ENCODE results near the gene CEP290.

The CEP290 gene

DNA sequence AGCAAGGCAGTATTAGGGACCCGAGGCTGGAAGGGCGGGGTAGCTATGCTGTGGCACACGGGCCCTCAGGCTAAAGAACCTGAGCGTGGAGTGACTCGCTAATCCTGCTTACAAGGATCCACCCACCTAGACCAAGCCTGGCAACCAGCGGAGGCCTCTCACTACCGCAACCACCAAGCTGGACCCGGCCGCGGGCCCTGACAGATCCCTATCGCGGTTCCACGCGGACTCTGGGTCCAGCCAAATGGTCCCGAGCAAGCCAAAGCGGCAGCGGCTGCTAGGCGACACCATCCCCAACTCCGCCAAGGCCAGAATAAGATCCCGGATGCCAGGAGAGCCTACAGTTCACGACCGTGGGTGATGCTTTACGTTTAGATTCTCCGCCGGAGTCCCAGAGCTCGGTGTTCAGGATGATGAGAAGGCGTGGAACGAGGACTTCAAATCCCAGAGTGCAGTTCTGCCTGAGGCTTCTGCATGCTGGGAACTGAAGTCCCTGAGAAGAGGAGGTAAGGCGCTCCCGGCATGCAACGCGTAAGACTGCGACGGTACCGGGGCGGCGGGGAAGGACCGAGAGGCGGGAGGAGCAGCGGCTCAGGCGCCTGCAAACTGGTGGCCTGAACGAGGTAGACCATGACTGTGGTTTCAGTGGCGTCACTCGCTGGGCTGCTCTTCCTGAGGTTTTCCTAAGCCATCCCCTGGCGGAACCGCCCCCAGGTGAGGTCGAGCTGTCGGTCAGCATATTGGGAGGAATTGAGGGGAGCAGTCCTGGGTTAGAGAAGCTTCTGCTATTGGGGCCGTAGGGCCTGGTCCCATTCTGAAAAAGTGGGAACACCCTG lies at the start of gene CEP290, which contains the start of gene TMTC3:
CEP290 (minus strand) TSS at position 315 of the 836 bp plus-strand sequence. CDS start 781 bp downstream, outside the sequence.
TMTC3 (plus strand) TSS at position 534 of the 836 bp plus-strand sequence. CDS start 6,009 bp downstream, outside the sequence.
- DNase-seq = peak; percentile 96

DNA sequence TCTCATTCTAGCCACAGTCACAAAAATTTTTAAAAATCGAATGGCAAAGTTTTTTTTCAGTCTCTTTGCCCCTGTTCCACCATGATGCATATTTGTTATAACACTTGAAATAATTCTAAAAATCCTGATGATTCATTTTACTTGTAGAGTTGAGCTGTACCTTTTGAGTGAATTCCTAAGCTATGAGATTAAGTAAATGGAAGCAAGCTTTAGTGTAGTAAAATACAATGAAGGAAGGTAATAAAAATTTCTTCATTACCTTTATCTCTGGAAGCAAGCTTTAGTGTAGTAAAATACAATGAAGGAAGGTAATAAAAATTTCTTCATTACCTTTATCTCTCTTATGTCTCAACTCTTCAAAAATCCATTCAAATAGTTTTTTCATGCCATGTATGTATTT lies 46.3 kb upstream of the CEP290 start:
- DNase-seq = no peak

DNA sequence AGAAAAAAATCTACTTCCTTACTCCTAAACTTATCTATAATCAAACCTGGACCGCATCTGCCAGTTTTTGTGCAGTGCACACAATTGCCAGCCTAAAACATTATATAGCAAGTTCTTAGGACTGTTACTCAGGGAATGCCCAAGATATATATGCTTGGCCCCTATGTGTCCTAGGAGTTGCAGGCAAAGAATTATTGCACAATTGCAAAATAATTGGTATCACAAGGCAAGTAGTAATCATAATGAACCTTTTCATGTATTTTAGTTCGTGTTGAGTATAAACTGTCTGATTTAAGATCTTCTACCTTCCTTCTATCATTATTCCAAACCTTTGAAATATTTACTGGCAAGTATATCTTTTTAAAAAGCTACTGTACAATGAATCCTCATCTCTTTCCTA lies 45.7 kb upstream of the CEP290 start:
- DNase-seq = no peak

DNA sequence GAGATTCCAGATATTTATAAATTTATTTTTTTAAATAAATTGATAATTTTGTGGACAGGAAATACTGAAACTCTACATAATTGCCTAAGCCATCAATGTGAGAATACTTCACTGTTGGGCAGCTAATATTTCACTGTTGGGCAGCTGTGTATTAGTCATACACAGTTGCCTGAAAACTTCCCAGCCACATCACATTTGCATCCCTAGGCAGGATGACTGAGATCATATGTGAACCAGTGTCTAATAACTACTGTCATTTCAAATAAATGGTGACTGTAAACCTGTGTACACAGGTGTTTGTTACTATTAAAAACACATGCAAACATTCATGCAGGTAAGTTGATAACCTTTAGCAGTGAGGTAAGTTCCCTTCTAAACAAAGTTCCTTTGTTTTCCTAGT lies 44.1 kb upstream of the CEP290 start:
- no peak for DNase-seq

DNA sequence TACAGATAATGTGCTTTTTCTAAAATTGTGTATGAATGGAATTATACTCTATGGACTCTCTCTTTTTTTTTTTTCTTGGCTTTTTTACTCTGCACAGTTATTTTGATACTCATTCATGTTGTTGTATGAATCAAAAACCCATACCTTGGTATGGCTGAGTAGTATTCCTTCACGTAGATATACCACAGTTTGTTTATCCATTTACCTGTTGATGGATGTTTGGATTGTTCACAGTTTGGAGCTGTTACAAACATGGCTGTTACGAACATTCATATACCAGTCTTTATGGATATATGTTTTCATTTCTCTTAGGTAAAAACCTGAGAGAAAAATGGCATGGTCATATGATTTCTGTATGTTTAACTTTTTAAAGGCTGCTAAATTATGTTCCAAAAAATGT lies 43.4 kb upstream of the CEP290 start:
- DNase-seq = no peak

DNA sequence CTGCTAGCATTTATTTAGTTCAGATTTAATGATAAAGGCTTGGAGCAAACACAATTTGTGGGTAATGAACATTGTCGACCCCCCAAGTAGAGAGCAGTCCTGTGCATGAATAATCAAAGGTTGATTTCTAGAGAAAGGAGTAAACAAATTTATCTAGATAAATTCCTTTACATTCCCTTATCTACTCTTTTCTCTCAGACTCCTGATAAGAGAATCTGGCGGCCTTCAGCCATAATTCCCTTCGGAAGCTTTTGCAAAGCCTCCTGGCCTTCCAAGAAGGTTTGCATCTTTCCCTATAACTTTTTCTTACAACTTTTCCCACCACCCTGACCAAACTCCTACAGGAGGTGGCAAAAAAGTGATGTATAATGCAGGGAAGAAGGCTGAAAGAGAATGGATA lies 42.3 kb upstream of the CEP290 start:
- no peak for DNase-seq

GRCh38 chr12:88182416-88182815 lies 40.5 kb upstream of the CEP290 start:
- no peak for DNase-seq

DNA sequence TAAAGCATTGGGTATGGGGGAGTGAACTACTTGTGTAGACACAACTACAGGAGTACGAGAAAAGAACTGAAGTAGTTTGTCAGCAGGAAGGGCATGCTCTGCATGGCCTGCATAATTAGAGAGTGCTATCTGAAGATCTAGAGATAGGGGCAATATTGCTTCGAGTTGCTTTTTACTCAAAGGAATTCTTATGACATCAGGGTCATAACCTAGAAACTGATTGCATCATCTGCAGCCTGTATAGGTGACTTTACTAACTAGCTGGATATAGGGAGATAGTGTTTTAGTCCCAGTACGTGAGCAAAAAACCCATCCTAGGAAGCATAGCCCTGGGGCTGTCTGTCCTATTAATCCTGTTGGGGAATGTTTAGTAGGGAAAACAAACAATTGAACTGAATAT lies 40.0 kb upstream of the CEP290 start:
- no peak for DNase-seq

DNA sequence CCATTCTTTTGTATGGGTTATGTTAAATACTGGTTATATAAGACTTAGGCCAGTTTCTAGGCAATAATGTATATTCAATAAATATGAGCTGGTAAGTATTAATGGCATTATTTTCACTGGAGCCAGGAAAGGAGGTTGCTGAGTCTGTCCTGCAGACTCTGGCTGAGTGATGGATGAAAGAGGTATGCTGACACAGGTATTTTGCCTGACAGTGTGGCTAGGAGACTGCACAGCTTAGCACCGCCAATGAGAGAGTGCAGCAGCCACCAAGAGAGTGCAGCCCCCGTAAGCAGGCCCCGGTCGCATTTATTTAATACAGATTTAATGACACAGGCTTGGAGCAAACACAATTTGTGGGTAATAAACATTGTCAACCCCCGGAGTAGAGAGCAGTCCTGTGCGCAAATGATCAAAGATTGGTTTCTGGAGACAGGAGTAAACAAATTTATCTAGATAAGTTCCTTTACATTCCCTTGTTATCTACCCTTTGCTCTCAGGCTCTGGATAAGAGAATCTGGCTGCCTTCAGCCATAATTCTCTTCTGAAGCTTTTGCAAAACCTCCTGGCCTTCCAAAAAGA lies 37.6 kb upstream of the CEP290 start:
- no peak for DNase-seq

GRCh38 chr12:88175544-88175943 lies 33.7 kb upstream of the CEP290 start:
- no peak for DNase-seq

GRCh38 chr12:88172844-88173407 lies 31.0 kb upstream of the CEP290 start:
- no peak for DNase-seq

GRCh38 chr12:88167384-88167783 lies 25.5 kb upstream of the CEP290 start:
- DNase-seq = no peak

DNA sequence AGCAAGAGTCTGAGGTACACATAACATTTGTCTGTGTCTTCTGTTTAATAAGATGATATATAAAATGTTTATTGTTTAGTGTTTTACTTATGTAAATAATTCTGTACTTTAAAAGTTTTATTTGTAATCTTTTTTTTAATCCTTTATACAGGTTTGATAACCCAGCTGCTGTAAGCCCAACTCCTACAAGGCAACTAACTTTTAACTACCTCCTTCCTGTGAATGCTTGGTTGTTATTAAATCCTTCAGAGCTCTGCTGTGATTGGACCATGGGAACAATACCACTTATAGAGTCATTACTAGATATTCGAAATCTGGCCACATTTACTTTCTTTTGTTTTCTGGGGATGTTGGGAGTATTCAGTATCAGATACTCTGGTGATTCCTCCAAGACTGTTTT lies 24.3 kb upstream of the CEP290 start:
- DNase-seq = no peak

DNA sequence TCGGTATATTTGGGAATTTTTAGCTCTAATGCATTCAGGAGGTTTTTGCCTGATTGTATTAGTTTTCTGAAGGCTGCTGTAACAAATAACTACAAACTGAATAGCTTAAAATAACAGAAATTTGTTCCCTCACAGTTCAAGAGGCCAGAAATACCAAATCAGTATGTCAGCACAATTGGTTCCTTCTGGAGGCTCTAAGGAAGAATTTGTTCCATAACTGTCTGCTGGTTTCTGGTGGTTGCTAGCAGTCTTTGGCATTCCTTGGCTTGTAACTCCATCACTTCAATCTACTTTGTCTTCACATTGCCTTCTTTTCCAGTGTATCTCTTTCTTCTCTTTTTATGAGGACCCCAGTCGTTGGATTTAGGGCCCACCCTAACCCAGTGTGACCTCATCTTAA lies 21.5 kb upstream of the CEP290 start:
- DNase-seq = no peak

DNA sequence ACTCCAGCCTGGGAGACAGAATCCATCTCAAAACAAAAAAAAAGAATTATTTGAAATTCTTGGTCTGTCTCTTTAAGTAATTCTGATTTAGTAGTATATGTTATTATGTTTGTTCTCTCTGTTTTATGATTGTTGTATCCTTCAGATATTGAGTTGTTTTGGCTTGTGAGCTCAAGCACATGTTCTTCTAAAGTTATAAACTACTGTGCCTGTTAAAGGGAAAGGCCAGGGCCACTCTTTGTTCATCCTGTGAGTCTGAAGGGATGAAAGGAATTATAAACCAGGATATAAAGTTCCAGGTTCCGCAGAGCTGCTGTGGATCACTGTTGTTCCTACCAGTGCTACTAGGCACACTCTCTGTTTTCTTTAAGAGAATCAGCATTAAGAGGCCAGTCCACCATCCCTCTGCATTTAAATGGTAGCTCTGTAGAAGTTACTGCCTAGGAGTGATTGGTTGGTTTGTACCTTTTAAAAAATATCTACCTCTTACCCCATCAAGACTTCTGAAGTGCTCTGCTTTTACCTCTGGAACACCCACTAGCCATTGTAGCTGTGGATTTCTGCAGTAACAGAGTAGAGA lies 14.3 kb upstream of the CEP290 start:
- no peak for DNase-seq

GRCh38 chr12:88153959-88154358 lies 12.1 kb upstream of the CEP290 start:
- DNase-seq = no peak

GRCh38 chr12:88150063-88150462 lies 8.2 kb upstream of the CEP290 start:
- no peak for DNase-seq

DNA sequence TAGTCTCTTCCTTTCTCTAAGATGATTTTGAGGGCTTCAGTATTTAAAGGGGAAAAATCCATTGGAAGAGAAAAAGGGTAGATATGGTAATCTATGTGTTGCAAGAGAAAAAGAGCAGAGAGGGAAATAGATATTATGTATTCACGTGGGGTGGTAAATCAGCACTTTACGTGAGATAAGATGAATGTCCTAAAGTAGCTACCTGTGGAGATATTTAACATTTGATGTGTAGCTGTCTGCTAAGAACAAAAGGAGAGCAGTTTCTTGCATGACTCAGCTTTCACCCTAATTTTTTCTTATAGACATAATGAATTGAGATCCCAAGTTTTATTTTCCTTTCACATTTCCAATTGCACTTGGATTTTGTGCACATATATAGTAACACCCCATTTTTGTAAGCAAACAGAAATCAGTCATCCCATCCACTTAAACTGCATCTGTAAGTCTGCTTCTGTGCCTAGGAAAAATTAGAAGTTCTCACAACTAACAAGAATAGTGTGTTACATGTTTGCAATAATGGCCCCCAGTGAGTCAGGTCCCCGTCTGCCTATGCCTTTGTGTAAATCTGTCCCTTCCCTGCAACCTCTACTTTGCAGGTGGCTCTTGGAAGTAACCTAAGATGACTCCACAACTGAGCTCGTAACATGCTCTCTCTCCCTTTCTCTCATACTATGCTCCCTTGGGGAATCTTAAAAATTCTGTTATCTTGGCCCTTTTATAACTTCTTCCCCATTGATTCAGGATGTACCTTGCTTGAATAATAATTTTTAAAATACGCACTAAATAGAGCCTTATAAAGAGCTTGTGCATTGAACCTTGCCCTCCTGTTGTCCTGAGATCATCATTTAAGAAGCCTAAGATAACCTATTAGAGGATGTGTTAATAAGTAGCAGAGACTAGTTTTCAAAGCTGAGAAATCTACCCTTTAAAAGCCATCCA lies 3.9 kb upstream of the CEP290 start:
- no peak for DNase-seq

DNA sequence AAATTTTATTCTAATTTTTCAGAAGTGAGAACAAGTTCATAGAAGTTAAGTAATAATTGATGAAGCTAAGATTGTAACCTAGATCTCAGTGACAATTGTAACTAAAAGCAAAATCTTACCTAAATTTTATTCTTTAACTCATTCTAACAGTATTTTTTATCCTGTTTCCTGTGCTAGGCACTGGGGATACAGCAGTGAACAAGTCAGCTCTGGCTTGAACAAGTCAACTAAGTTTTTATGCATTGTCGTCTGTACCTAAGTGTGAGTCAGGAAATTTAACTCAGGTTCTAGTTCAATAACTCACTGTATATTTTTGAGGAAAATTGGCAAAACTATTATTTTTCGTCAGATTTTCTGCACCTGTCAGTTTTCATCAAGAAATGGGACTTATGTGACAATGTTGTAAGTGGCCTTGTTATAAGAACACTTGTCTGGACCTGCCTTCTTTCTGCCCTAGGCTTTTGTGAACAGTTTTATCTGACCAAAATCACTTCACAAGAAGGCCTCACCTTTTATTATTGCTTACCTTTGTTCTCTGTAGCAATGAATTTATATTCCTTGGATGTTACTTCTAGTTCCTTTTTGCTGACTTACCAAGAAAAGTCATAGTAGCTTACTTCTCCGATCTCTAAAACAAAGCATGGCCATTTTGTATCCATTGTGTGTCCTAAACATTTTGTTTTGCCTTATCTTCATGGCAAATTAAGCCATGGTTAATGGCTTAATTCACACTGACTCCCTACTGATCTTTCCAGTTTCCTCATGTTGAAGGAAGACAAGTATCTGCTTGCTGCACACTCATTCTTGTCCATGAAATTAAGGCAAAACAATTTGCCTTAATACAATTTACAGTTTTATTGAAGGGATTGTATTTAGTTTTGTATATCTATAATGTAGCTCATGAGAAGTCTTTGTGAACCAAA lies 2.9 kb upstream of the CEP290 start:
- DNase-seq = no peak

DNA sequence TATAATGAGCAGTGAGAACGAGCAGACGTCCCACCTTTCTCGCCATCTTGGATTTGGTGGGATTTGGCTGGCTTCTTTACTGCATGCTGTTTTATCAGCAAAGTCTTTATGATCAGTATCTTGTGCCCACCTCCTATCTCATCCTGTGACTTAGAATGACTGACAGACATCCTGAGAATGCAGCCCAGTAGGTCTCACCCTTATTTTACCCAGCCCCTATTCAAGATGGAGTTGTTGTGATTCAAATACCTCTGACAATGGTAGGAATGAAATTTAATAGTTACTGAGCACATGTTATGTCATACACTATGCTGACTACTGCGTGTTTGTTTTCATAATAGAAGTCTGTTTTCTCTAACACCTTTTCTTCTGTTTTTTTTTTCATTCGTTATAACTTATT lies 2.1 kb upstream of the CEP290 start:
- no peak for DNase-seq

DNA sequence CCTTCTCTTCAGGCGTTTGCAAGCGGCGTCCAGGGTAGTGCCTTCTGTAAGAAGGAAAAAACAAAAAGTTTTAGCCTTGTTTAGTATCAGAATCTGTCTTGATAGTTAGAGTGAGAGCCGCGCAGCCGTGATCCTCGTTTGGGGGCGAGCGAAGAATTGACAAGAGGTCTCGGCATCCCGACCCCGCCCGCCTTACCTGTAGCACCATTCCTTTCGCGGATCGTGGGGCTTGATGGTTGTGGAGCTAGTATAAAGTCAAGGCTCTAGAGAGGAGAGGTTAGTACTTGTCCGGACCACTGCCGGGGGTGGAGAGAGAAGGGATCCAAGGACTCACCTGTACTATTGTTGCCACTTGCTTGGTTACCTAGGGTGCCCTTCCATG lies 713 bp upstream of the CEP290 start:
- no peak for DNase-seq

DNA sequence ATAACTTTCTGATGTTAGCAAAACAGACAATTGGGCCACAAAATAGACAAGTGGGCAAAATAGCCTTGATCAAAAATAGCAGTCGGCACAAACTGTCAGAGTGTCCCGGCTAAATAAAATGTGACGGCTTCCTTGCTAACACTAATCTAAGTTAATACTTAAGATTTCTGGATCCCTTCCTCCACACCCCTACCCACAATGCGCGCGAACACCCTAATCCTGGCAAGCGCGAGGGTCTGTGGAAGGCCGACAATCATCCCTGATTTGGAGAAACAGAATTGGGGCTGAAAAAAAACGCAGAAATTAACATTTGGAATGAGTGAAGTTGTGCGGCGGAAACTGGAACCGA lies 489 bp downstream of the CEP290 start:
- DNase-seq = no peak

All from CD4-positive, alpha-beta T cell treated with Interleukin-15 for 1 hour (primary cell).